K562 (cell line): ENCODE measurements around the gene TCF12. TPM values are rescaled to one million over a fixed set of nuclear protein-coding genes. Genes with fewer than 3 reads are reported as not detected.

Experiments
- ARID3B ChIP-seq: fragments of 250-450 bp; sonication (Bioruptor Pico); IDR thresholded peaks from 2 replicates; pipeline ENCODE4 v1.4.0; 2020; ENCODE audit warnings: borderline replicate concordance
- ATF6 ChIP-seq: sonication (generic); formaldehyde crosslinking; IDR thresholded peaks from 2 replicates; pipeline ENCODE4 v1.4.0; 2020; ENCODE audit warnings: mild to moderate bottlenecking, missing genetic modification reagents
- CBFB ChIP-seq: sonication (generic); formaldehyde crosslinking; IDR thresholded peaks from 2 replicates; pipeline ENCODE4 v1.4.0; 2020; ENCODE audit warnings: mild to moderate bottlenecking, missing genetic modification reagents
- ELF2 ChIP-seq: fragments of 250-450 bp; sonication (Bioruptor Pico); IDR thresholded peaks from 2 replicates; pipeline ENCODE4 v1.5.0; 2021; ENCODE audit warnings: mild to moderate bottlenecking
- ERF ChIP-seq: fragments of 450-650 bp; formaldehyde crosslinking; IDR thresholded peaks from 2 replicates; pipeline ENCODE4 v1.4.0; 2020; ENCODE audit warnings: mild to moderate bottlenecking, mixed read lengths
- ETS2 ChIP-seq: IDR thresholded peaks from 2 replicates; pipeline ENCODE4 v1.6.1; 2016; ENCODE audit warnings: borderline replicate concordance, missing genetic modification characterization, mild to moderate bottlenecking, moderate library complexity, missing compliant biosample characterization; ENCODE audit not compliant: poor library complexity, severe bottlenecking
- GABPB2 ChIP-seq: fragments of 250-450 bp; sonication (Bioruptor Pico); conservative IDR thresholded peaks from 2 replicates; pipeline ENCODE4 v1.5.1; 2021; ENCODE audit warnings: mild to moderate bottlenecking
- HNRNPL ChIP-seq: fragments of 200-400 bp; formaldehyde crosslinking; IDR thresholded peaks from 2 replicates; pipeline ENCODE4 v1.6.1; 2017; ENCODE audit warnings: low read depth, mild to moderate bottlenecking, low read length
- MAFK ChIP-seq: IDR thresholded peaks from 2 replicates; pipeline ENCODE4 v1.6.1; 2011; ENCODE audit warnings: low read length, improper control_type of control experiment
- PURB ChIP-seq: sonication (generic); formaldehyde crosslinking; IDR thresholded peaks from 2 replicates; pipeline ENCODE4 v1.9.0; 2021; ENCODE audit warnings: low read depth, mild to moderate bottlenecking, missing genetic modification reagents
- SMAD1 ChIP-seq: fragments of 150-350 bp; IDR thresholded peaks from 2 replicates; pipeline ENCODE4 v1.6.1; 2014; ENCODE audit warnings: low read length, low read depth; ENCODE audit not compliant: partially characterized antibody
- SMARCA4 ChIP-seq: fragments of 450-650 bp; IDR thresholded peaks from 2 replicates; pipeline ENCODE4 v1.6.1; 2016
- STAG1 ChIP-seq: sonication (generic); formaldehyde crosslinking; IDR thresholded peaks from 2 replicates; pipeline ENCODE4 v1.5.0; 2020; ENCODE audit warnings: missing genetic modification reagents, borderline replicate concordance
- SUPT5H ChIP-seq: fragments of 450-650 bp; IDR thresholded peaks from 2 replicates; pipeline ENCODE4 v1.6.1; 2016
- YY1 ChIP-seq, 3 experiments: IDR thresholded peaks; 2 replicates each; pipeline ENCODE4 v1.6.1; 2011; ENCODE audit warnings: low read length in 2 of 3, mild to moderate bottlenecking in 2 of 3, moderate library complexity in 2 of 3, borderline replicate concordance in 1 of 3, control low read depth in 1 of 3, low read depth in 1 of 3; ENCODE audit not compliant: insufficient read depth in 3 of 3, insufficient replicate concordance in 2 of 3, control insufficient read depth in 1 of 3, insufficient read length in 1 of 3; ENCODE audit errors: extremely low read depth in 1 of 3
- ZBTB43 ChIP-seq: sonication (generic); formaldehyde crosslinking; IDR thresholded peaks from 2 replicates; pipeline ENCODE4 v1.8.0; 2023; ENCODE audit warnings: mild to moderate bottlenecking, missing genetic modification reagents
- ZKSCAN8 ChIP-seq: fragments of 200-800 bp; sonication (Bioruptor generic); IDR thresholded peaks from 2 replicates; pipeline ENCODE4 v1.6.1; 2016; ENCODE audit warnings: missing genetic modification characterization, missing compliant biosample characterization
- ZNF347 ChIP-seq: fragments of 450-650 bp; formaldehyde crosslinking; IDR thresholded peaks from 2 replicates; pipeline ENCODE4 v1.4.0; 2020; ENCODE audit warnings: low read depth, mild to moderate bottlenecking, moderate library complexity
- ZNF431 ChIP-seq: sonication (generic); formaldehyde crosslinking; IDR thresholded peaks from 2 replicates; pipeline ENCODE4 v1.8.0; 2022; ENCODE audit warnings: mild to moderate bottlenecking, missing genetic modification reagents
- ZNF551 ChIP-seq: fragments of 250-450 bp; sonication (Bioruptor Pico); IDR thresholded peaks from 2 replicates; pipeline ENCODE4 v1.5.0; 2021; ENCODE audit warnings: mild to moderate bottlenecking, moderate library complexity
- ZNF583 ChIP-seq: fragments of 250-450 bp; sonication (Bioruptor Pico); IDR thresholded peaks from 2 replicates; pipeline ENCODE4 v1.4.0; 2020
- ZNF830 ChIP-seq: fragments of 250-450 bp; sonication (Bioruptor Pico); IDR thresholded peaks from 2 replicates; pipeline ENCODE4 v1.5.0; 2021; ENCODE audit warnings: mild to moderate bottlenecking
- polyA plus RNA-seq, 8 experiments: library from polyadenylated mRNA; depleted of rRNA in 4 of 8; stranded (reverse) in 5 of 8; unstranded in 3 of 8; fragments of >200 nt; fragmentation: Nextera tagmentation in 2 of 8; fragmentation: Illumina TruSeq in 1 of 8; extraction: Ambion mirVana in 2 of 8; extraction: Trizol in 1 of 8; gene quantifications; 2 replicates each; pipeline versions ENCODE4 v1.2.1 to v1.2.3, GENCODE V29; 2011 to 2014; ENCODE audit warnings: inconsistent platforms in 1 of 8, missing spikeins in 1 of 8
- total RNA-seq, 7 experiments: library from RNA; depleted of rRNA in 6 of 7; stranded (reverse); fragments of >200 nt in 6 of 7; fragmentation: Illumina TruSeq in 2 of 7; extraction: Trizol in 2 of 7; gene quantifications; 2 replicates each; pipeline versions ENCODE4 v1.2.1 to v1.2.3, GENCODE V29; 2011 to 2021; ENCODE audit warnings: low replicate concordance in 1 of 7

The TCF12 gene
- total and polyA plus RNA-seq, 9 of the 15 experiments (the other 6 are each of a cell fraction or from before 2014, with no cell fraction given), result 10.5 to 132 (median 52.9) TPM

GRCh38 chr15:56886932-56887781, 31.3 kb upstream of the TCF12 start (continued):
- no peak for TF ChIP-seq ZNF347
- TF ChIP-seq ETS2, result no peak
- TF ChIP-seq SMARCA4, result no peak
- TF ChIP-seq ATF6 (CRISPR knock-in tag), result peak; percentile 76; the same call in 1 of the 2 replicates
- no peak for TF ChIP-seq ARID3B
- TF ChIP-seq ELF2 (CRISPR knock-in tag), result no peak
- no peak; the same call in 1 of the 2 replicates for TF ChIP-seq CBFB (CRISPR knock-in tag)
- no peak for TF ChIP-seq ZNF583
- TF ChIP-seq YY1 (IDR thresholded peaks at IDR 0.05; ENCODE audit: borderline replicate concordance in 1 of 3, control insufficient read depth in 1 of 3, extremely low read depth in 1 of 3, insufficient read depth in 3 of 3, insufficient read length in 1 of 3, insufficient replicate concordance in 2 of 3, low read depth in 1 of 3, low read length in 2 of 3), result peak in 2 of 3 experiments; percentile 64 to 73
- no peak for TF ChIP-seq SMAD1
- TF ChIP-seq SUPT5H, result peak; percentile 80
- TF ChIP-seq STAG1 (CRISPR knock-in tag), result no peak
- no peak for TF ChIP-seq HNRNPL
- no peak for TF ChIP-seq GABPB2 (CRISPR knock-in tag)
- peak; percentile 71 for TF ChIP-seq ZNF431 (CRISPR knock-in tag)
- 0 out of 2 replicates have a peak, but pooled peaks have one; percentile 2 for TF ChIP-seq ERF (CRISPR knock-in tag)
- TF ChIP-seq ZKSCAN8 (CRISPR knock-in tag), result peak; percentile 54; the same call in 1 of the 2 replicates
- 0 out of 2 replicates have a peak, but pooled peaks have one; percentile 63 for TF ChIP-seq ZNF830 (CRISPR knock-in tag)
- no peak for TF ChIP-seq MAFK
- TF ChIP-seq ZBTB43 (CRISPR knock-in tag), result no peak
- TF ChIP-seq PURB (CRISPR knock-in tag), result no peak
- TF ChIP-seq ZNF551 (CRISPR knock-in tag), result no peak
